ENCODE data around the gene GOLM1. TPM values are rescaled to one million over a fixed set of nuclear protein-coding genes. Genes with fewer than 3 reads are reported as not detected.

GOLM1 gene
- total and polyA plus RNA-seq, 2 of the 13 experiments (the other 11 are each of a cell fraction or from before 2014, with no cell fraction given) = 0.20 to 0.30 TPM

GRCh38 chr9:86093788-86094555 lies 5.4 kb downstream of the GOLM1 start (continued):
- TF ChIP-seq ZNF253 (CRISPR knock-in tag; IDR thresholded peaks at IDR 0.05; ENCODE audit: borderline replicate concordance) (no peak), CBX5 (CRISPR knock-in tag; IDR thresholded peaks at IDR 0.05; ENCODE audit: borderline replicate concordance) (peak; percentile 26; the same call in 1 of the 2 replicates), ZNF772 (CRISPR knock-in tag; IDR thresholded peaks at IDR 0.05) (peak; percentile 58; the same call in 1 of the 2 replicates), ZFP90 (CRISPR knock-in tag; IDR thresholded peaks at IDR 0.05; ENCODE audit: borderline replicate concordance) (peak; percentile 61; the same call in 1 of the 2 replicates), ZNF775 (CRISPR knock-in tag; IDR thresholded peaks at IDR 0.05; ENCODE audit: borderline replicate concordance) (no peak), MBD4 (IDR thresholded peaks at IDR 0.05; ENCODE audit: borderline replicate concordance, low read length) (peak; percentile 87), CCDC6 (CRISPR knock-in tag; IDR thresholded peaks at IDR 0.05) (peak; percentile 56; the same call in 1 of the 2 replicates), ZNF33A (CRISPR knock-in tag; IDR thresholded peaks at IDR 0.05; ENCODE audit: borderline replicate concordance) (no peak), NR2C2 (CRISPR knock-in tag; IDR thresholded peaks at IDR 0.05; ENCODE audit: borderline replicate concordance) (peak; percentile 81), ZFX (CRISPR knock-in tag; IDR thresholded peaks at IDR 0.05; ENCODE audit: low read depth) (no peak), TARDBP (CRISPR knock-in tag; IDR thresholded peaks at IDR 0.05) (peak; percentile 96), ZGPAT (CRISPR knock-in tag; IDR thresholded peaks at IDR 0.05) (peak; percentile 82; the same call in 1 of the 2 replicates), ZBTB4 (CRISPR knock-in tag; IDR thresholded peaks at IDR 0.05; ENCODE audit: borderline replicate concordance) (no peak), ZNF615 (CRISPR knock-in tag; IDR thresholded peaks at IDR 0.05; ENCODE audit: borderline replicate concordance) (no peak), IRF2 (CRISPR knock-in tag; IDR thresholded peaks at IDR 0.05) (peak; percentile 30; the same call in 1 of the 2 replicates), REPIN1 (CRISPR knock-in tag; IDR thresholded peaks at IDR 0.05; ENCODE audit: borderline replicate concordance, low read depth) (peak; percentile 72; the same call in 1 of the 2 replicates), HMGA1 (CRISPR knock-in tag; conservative IDR thresholded peaks at IDR 0.05) (no peak), ZBTB21 (CRISPR knock-in tag; IDR thresholded peaks at IDR 0.05) (0 out of 2 replicates have a peak, but pooled peaks have one; percentile 19), IKZF4 (CRISPR knock-in tag; IDR thresholded peaks at IDR 0.05; ENCODE audit: borderline replicate concordance, low read depth, not compliant biosample characterization) (no peak), ATF7-NPFF (CRISPR knock-in tag; IDR thresholded peaks at IDR 0.05; ENCODE audit: low read depth) (peak; percentile 70; the same call in 1 of the 2 replicates)
- TF ChIP-seq, protein P1, sequence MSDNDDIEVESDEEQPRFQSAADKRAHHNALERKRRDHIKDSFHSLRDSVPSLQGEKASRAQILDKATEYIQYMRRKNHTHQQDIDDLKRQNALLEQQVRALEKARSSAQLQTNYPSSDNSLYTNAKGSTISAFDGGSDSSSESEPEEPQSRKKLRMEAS (IDR thresholded peaks at IDR 0.05) = peak; percentile 53
- TF ChIP-seq, protein P2, sequence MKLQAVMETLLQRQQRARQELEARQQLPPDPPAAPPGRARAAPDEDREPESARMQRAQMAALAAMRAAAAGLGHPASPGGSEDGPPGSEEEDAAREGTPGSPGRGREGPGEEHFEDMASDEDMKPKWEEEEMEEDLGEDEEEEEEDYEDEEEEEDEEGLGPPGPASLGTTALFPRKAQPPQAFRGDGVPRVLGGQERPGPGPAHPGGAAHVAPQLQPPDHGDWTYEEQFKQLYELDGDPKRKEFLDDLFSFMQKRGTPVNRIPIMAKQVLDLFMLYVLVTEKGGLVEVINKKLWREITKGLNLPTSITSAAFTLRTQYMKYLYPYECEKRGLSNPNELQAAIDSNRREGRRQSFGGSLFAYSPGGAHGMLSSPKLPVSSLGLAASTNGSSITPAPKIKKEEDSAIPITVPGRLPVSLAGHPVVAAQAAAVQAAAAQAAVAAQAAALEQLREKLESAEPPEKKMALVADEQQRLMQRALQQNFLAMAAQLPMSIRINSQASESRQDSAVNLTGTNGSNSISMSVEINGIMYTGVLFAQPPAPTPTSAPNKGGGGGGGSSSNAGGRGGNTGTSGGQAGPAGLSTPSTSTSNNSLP (IDR thresholded peaks at IDR 0.05; ENCODE audit: low read depth, low read length) = 0 out of 2 replicates have a peak, but pooled peaks have one; percentile 36
